ENCODE data around the gene ZNF432.
"Not testable (repeated sequence)": the region's sequence is repeated elsewhere in the genome, so short reads cannot be mapped to it uniquely, and the experiment has no call there.

The ZNF432 gene

DNA sequence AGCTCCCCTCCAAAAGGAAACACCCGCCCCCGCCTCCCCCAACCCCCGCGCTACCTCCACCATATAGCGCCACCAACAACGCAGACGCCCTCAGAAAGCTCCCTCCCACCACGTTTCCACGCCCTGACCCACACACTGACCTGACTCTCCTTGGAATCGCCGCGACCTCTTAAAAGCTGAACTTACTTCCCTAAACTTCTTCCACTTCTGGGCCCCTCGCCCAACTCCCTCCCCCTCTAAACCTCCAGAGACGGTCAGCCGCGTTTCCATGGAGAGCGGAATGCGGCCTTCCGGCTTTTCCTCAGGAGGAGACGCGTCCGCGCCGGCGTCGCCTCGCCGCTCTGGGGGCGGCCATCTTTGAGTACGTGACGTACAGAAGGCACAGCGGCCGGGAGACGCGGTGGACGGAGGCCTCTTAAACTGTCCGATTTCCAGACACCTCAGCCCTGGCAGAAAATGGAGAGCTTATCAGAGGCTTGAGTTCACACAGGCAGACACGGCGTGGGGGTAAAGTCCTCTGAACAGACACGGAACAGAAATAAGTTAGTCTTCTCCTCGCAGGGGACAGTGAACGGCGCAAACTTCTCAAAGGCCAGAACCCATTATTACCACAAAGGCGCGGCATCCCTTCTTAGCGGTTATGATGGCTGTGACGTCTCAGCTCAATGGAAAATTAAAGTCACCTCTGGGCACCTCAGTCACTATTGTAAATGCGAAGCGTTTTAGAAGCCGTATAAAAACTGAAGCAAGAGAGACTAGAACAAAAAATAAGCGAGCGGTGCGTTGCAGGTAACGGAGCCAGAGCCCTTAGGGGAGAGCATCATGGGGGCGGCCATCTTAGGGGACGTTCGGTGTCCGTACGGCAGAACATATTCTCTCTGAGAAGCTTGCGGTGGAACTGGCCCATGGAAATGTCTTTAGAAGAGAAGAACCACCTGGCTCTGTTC lies at the start of gene ZNF432:
TSS of gene ZNF432 (minus strand) at position 284 of the 947 bp plus-strand sequence. CDS start 1,970 bp downstream, outside the sequence.
- peak; percentile 87 for DNase-seq

GRCh38 chr19:52096416-52096815 lies 47.8 kb upstream of the ZNF432 start:
- not testable (repeated sequence) for DNase-seq

GRCh38 chr19:52095172-52096014 lies 46.8 kb upstream of the ZNF432 start, which contains the start of gene ZNF841:
Gene ZNF841, minus strand, starts transcription at chr19:52095765. Its CDS starts 10,964 bp downstream, at chr19:52084801.
- peak; percentile 91 for DNase-seq

DNA sequence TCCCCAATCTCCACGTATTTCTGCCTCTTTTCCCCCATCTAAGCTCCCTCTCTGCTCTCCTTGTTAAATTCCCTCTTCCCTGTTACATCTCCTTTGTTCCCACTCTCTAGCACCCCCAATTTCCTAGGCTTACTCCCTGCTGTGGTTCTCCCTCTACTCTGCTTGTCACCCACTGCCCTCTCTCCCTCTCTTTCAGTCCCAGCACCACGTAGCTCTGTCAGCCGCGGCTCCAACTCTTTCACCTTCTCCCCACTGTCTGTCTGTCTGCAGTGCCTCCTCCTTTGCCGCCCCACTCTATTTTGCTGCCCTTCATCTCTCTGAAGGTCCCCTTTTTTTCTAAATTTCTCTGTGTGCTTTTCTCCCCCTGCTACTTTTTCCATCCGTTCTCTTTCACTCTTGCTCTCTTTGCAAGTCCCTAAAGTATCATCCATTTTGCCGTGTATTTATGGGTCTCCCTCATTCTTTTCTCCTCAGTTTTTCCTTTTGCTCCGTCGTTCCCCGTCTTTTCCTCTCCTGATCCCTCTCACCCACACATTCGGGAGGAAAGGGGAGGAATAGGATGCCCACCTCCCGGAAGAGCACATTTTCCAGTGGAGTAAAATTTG lies 46.0 kb upstream of the ZNF432 start:
- no peak for DNase-seq

GRCh38 chr19:52086481-52086880 lies 37.8 kb upstream of the ZNF432 start:
- DNase-seq: no peak

DNA sequence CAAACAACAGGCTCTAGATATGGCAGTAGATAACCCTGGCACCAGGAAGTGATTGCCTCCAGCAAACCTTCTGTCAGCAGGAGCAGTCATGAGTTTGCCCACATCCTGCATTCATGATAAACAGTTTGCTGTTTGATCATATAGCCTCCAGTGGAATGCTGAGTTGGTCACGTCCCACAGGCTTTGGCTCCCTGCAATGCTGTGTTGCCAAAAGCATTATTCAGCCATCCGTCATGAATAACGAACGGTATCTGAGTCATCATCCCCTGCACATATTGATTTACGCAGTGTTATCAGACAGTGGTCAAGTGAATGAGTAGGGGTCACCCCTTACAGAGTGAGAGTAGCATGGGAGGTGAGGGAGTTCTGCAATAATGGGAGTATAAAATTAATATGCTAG lies 21.9 kb upstream of the ZNF432 start:
- DNase-seq: no peak

DNA sequence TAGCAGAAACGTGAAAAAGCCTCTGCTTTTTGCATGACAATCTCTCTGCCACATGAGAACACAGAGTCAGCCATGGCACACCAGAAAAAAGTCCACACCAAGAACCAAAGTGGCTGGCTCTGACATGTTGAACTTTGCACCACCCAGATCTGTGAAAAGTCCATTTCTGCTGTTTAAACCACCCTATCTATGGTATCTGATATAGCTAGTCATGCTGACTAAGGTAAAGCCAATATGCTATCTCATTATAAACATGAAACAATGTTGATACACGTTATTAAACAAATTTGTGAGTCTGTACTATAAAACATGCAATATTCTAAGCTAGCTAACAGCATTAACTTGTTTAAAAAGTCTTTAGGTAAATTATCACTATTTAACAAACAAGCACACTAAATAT lies 21.0 kb upstream of the ZNF432 start:
- no peak for DNase-seq

GRCh38 chr19:52066258-52066863 lies 17.7 kb upstream of the ZNF432 start:
- no peak for DNase-seq

- no peak for DNase-seq
These were observed 16.8 kb upstream of the ZNF432 start for GRCh38 chr19:52065399-52065798.

DNA sequence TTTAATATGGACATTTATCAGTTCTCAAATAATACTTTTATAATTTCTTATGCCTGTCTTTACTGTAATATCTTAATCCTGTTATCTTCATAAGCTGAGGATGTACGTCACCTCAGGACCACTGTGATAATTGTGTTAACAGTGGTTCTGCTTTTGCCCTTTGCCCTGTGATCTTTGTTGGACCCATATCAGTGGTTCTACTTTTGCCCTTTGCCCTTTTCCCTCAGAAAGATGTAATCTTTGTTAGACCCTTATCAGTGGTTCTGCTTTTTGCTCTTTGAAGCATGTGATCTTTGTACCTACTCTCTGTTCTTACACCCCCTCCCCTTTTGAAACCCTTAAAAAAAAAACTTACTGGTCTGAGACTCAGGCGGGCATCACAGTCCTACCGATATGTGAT lies 7.8 kb upstream of the ZNF432 start:
- DNase-seq: not testable (repeated sequence)

DNA sequence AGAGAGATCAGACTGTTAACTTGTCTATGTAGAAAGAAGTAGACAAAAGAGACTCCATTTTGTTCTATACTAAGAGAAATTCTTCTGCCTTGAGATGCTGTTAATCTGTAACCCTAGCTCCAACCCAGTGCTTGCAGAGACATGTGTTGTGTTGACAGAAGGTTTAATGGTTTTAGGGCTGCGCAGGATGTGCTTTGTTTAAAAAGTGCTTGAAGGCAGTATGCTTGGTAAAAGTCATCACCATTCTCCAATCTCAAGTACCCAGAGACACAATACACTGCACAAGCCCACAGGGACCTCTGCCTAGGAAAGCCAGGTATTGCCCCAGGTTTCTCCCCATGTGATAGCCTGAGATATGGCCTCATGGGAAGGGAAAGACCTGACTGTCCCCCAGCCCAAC lies 3.1 kb upstream of the ZNF432 start:
- not testable (repeated sequence) for DNase-seq

GRCh38 chr19:52039169-52039568 lies 9.5 kb downstream of the ZNF432 start:
- DNase-seq: no peak

GRCh38 chr19:52034051-52034728 lies 14.4 kb downstream of the ZNF432 start:
- DNase-seq: no peak

- no peak for DNase-seq
These were observed 19.9 kb downstream of the ZNF432 start for GRCh38 chr19:52028780-52029123.

DNA sequence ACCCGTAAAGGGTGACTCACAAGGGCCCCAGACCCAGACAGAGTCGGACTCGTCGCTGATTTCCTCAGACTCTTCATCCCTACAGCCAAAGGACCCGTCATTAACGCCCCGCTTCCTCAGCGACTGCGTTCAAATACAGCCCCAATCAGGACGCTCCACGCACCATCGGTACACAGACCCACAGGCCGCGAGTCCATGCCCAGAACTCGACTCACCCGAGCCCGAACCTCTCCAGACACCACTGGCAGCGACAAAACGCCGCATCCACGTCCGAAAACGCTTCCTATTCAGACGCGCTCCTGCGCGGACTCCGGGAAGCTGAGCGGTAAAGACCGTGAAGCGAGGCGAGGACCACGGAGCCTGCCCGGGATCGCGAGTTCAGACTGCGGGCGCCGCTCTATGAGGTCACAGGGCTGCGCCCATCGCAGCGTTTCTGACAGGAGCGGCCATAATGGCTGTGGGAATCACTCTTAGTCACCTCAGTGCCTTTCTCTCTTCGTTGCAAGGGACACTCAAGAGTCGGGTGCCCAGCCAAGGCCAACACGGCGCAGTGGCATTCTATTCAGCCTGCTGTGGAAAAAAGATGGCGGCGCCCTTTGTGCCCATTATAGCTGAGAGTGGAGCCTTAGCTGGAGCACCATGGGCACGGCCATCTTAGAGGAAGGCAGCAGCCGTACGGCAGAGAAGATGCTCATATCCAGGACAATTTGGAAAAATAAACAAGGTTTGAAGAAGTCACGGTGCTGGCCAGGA lies 20.4 kb downstream of the ZNF432 start, which contains the start of gene ZNF614:
TSS of gene ZNF614 (minus strand) at position 353 of the 753 bp plus-strand sequence. CDS start 2,634 bp downstream, outside the sequence.
- DNase-seq: peak; percentile 86

DNA sequence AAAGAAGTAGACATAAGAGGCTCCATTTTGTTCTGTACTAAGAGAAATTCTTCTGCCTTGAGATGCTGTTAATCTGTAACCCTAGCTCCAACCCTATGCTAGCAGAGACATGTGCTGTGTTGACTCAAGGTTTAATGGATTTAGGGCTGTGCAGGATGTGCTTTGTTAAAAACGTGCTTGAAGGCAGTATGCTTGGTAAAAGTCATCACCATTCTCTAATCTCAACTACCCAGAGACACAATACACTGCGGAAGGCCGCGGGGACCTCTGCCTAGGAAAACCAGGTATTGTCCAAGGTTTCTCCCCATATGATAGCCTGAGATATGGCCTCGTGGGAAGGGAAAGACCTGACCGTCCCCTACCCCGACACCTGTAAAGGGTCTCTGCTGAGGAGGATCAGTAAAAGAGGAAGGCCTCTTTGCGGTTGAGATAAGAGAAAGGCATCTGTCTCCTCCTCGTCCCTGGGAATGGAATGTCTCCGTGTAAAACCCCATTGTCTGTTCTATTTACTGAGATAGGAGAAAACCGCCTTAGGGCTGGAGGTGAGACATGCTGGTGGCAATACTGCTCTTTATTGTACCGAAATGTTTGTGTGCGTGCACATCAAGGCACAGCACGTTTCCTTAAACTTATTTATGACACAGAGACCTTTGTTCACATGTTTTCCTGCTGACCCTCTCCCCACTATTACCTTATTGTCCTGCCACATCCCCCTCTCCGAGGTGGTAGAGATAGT lies 22.2 kb downstream of the ZNF432 start:
- not testable (repeated sequence) for DNase-seq

GRCh38 chr19:52024478-52024877 lies 24.2 kb downstream of the ZNF432 start:
- DNase-seq: not testable (repeated sequence)

GRCh38 chr19:52022193-52022592 lies 26.4 kb downstream of the ZNF432 start:
- DNase-seq: no peak

DNA sequence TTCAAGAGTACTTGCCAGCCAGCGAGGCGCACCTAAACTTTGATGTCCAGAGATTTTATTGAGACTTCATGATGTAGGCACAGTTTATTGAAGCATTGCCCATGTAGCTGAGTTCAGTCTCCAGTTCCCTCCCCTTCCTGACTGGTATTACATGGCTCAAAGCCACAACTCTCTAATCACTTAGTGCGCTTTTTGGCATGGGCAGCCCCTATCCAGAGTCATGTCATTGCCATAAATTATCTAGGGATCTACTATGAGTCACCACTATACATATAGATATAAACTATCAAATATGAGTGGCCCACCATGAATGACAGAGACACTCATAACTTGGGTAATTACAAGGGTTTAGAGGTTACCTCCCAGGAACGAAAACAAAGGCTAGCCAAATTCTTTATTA lies 28.1 kb downstream of the ZNF432 start:
- no peak for DNase-seq

- no peak for DNase-seq
These were observed 38.0 kb downstream of the ZNF432 start for GRCh38 chr19:52010674-52011073.
